GM12891 (cell line): ENCODE data around the gene LONP2.

Experiments
- DNase-seq: peaks from one replicate; pipeline ENCODE4 v3.0.0; 2011; ENCODE audit warnings: low spot score; ENCODE audit not compliant: insufficient read length
- FAIRE-seq: peaks from 2 replicates; lab custom pipeline; 2011; peaks lifted over from hg19 to GRCh38; lab: Jason Lieb, UNC
- PAX5 ChIP-seq: IDR thresholded peaks from 2 replicates; pipeline ENCODE4 v1.6.1; 2011; ENCODE audit warnings: low read length, moderate library complexity, mild to moderate bottlenecking; ENCODE audit not compliant: insufficient read depth, severe bottlenecking
- POLR2A ChIP-seq: IDR thresholded peaks from 2 replicates; pipeline ENCODE4 v1.6.1; 2011; ENCODE audit warnings: low read depth, low read length, control low read depth
- POLR2AphosphoS5 ChIP-seq: IDR thresholded peaks from 2 replicates; pipeline ENCODE4 v1.6.1; 2011; ENCODE audit warnings: low read depth, low read length, control low read depth
- POU2F2 ChIP-seq: IDR thresholded peaks from 2 replicates; pipeline ENCODE4 v1.6.1; 2011; ENCODE audit warnings: low read depth, mild to moderate bottlenecking, control low read depth, low read length, moderate library complexity
- SPI1 ChIP-seq: IDR thresholded peaks from 2 replicates; pipeline ENCODE4 v1.6.1; 2011; ENCODE audit warnings: low read depth, low read length, control low read depth
- TAF1 ChIP-seq: IDR thresholded peaks from 2 replicates; pipeline ENCODE4 v1.6.1; 2011; ENCODE audit warnings: low read depth, low read length, control low read depth

Gene LONP2

GRCh38 chr16:48378836-48379235, 134.7 kb downstream of the LONP2 start:
- TF ChIP-seq PAX5 (no peak), SPI1 (no peak), POLR2AphosphoS5 (no peak), POLR2A (no peak), POU2F2 (no peak)
- DNase-seq (no peak), FAIRE-seq (no peak)

- DNase-seq: no peak
- no peak for TF ChIP-seq POLR2A
- no peak for TF ChIP-seq POU2F2
- no peak for TF ChIP-seq PAX5
- no peak for TF ChIP-seq TAF1
- no peak for TF ChIP-seq SPI1
- TF ChIP-seq POLR2AphosphoS5: no peak
- no peak for FAIRE-seq
Measured at GRCh38 chr16:48381201-48381600, 137.1 kb downstream of the LONP2 start.

GRCh38 chr16:48382131-48382530, 138.0 kb downstream of the LONP2 start:
- FAIRE-seq (no peak), DNase-seq (no peak)
- TF ChIP-seq POLR2AphosphoS5 (no peak), POU2F2 (no peak), PAX5 (no peak), TAF1 (no peak), POLR2A (no peak), SPI1 (no peak)

- FAIRE-seq (no peak), DNase-seq (no peak)
- TF ChIP-seq TAF1: no peak
- no peak for TF ChIP-seq POU2F2
- no peak for TF ChIP-seq SPI1
- no peak for TF ChIP-seq POLR2AphosphoS5
- TF ChIP-seq PAX5: no peak
- TF ChIP-seq POLR2A: no peak
Measured at GRCh38 chr16:48383009-48383876, 139.1 kb downstream of the LONP2 start.

GRCh38 chr16:48383877-48384519, 139.9 kb downstream of the LONP2 start:
- DNase-seq (no peak), FAIRE-seq (peak; percentile 70)
- TF ChIP-seq POLR2A: no peak
- no peak for TF ChIP-seq POU2F2
- TF ChIP-seq SPI1: no peak
- TF ChIP-seq TAF1: no peak
- no peak for TF ChIP-seq PAX5
- no peak for TF ChIP-seq POLR2AphosphoS5

- DNase-seq (peak; percentile 58), FAIRE-seq (peak; percentile 45)
- no peak for TF ChIP-seq POU2F2
- no peak for TF ChIP-seq POLR2A
- no peak for TF ChIP-seq POLR2AphosphoS5
- no peak; the same call in 1 of the 2 replicates for TF ChIP-seq TAF1
- TF ChIP-seq PAX5: no peak
- TF ChIP-seq SPI1: no peak
Measured at GRCh38 chr16:48384520-48385252, 140.6 kb downstream of the LONP2 start.

GRCh38 chr16:48385253-48386150, 141.4 kb downstream of the LONP2 start, which contains the start of gene SIAH1:
Gene SIAH1 (minus strand): TSS chr16:48385413. CDS start chr16:48362428, 22,985 bp downstream.
- TF ChIP-seq POLR2AphosphoS5 (peak; percentile 76), PAX5 (no peak), POU2F2 (no peak), POLR2A (peak; percentile 71; the same call in 1 of the 2 replicates), SPI1 (no peak), TAF1 (peak; percentile 50)
- peak; percentile 93 for FAIRE-seq
- peak; percentile 86 for DNase-seq

GRCh38 chr16:48386559-48387312, 142.6 kb downstream of the LONP2 start:
- FAIRE-seq (no peak), DNase-seq (no peak)
- TF ChIP-seq PAX5 (no peak), TAF1 (no peak)
